GM21447 (cell line): ENCODE data around the gene TNKS2.

Experiments used
- ATAC-seq: cut with Tn5 transposase; IDR thresholded peaks from one replicate; pipeline ENCODE4 v1.9.1; 2021; ENCODE audit not compliant: unreplicated experiment

Gene TNKS2

GRCh38 chr10:91907914-91908336, 109.7 kb downstream of the TNKS2 start:
- peak; percentile 24 for ATAC-seq

GRCh38 chr10:91908337-91909116, 110.3 kb downstream of the TNKS2 start:
- peak; percentile 89 for ATAC-seq

GRCh38 chr10:91909117-91909677, 111.0 kb downstream of the TNKS2 start, which contains the start of gene FGFBP3:
Gene FGFBP3 (minus strand): TSS chr10:91909486. CDS start chr10:91908969, 517 bp downstream.
- no peak for ATAC-seq

GRCh38 chr10:91910467-91910866, 112.2 kb downstream of the TNKS2 start:
- no peak for ATAC-seq
